HG03135 (cell line): Measurements from ENCODE around the gene OPN5.

Experiments
- ATAC-seq: cut with Tn5 transposase; IDR thresholded peaks from one replicate; pipeline ENCODE4 v1.9.1; 2021; ENCODE audit warnings: mild to moderate bottlenecking, moderate library complexity; ENCODE audit not compliant: unreplicated experiment

Gene OPN5

GRCh38 chr6:47787620-47788497 is 6.0 kb downstream of the OPN5 start:
- peak; percentile 84 for ATAC-seq

- no peak for ATAC-seq
Measured at GRCh38 chr6:47788498-47788884, 6.7 kb downstream of the OPN5 start.

- ATAC-seq = no peak
Measured at GRCh38 chr6:47789553-47789952, 7.7 kb downstream of the OPN5 start.

GRCh38 chr6:47792216-47792733 is 10.4 kb downstream of the OPN5 start:
- no peak for ATAC-seq

GRCh38 chr6:47794577-47795135 is 12.8 kb downstream of the OPN5 start:
- ATAC-seq = no peak

GRCh38 chr6:47801984-47802383 is 20.2 kb downstream of the OPN5 start:
- ATAC-seq = no peak

GRCh38 chr6:47804821-47805220 is 23.0 kb downstream of the OPN5 start:
- no peak for ATAC-seq

- no peak for ATAC-seq
Measured at GRCh38 chr6:47809873-47810272, 28.0 kb downstream of the OPN5 start.

- ATAC-seq = no peak
Measured at GRCh38 chr6:47810885-47811284, 29.1 kb downstream of the OPN5 start.

- ATAC-seq = no peak
Measured at GRCh38 chr6:47811443-47811842, 29.6 kb downstream of the OPN5 start.

GRCh38 chr6:47817749-47818148 is 35.9 kb downstream of the OPN5 start:
- ATAC-seq = no peak

- ATAC-seq = no peak
Measured at GRCh38 chr6:47819461-47819860, 37.6 kb downstream of the OPN5 start.

- no peak for ATAC-seq
Measured at GRCh38 chr6:47822856-47823554, 41.2 kb downstream of the OPN5 start.

- ATAC-seq = no peak
Measured at GRCh38 chr6:47832386-47833100, 50.7 kb downstream of the OPN5 start.

- no peak for ATAC-seq
Measured at GRCh38 chr6:47834196-47834595, 52.4 kb downstream of the OPN5 start.

GRCh38 chr6:47836046-47836445 is 54.2 kb downstream of the OPN5 start:
- no peak for ATAC-seq

- no peak for ATAC-seq
Measured at GRCh38 chr6:47836639-47837038, 54.8 kb downstream of the OPN5 start.

GRCh38 chr6:47839645-47840044 is 57.8 kb downstream of the OPN5 start:
- no peak for ATAC-seq

GRCh38 chr6:47844881-47845280 is 63.0 kb downstream of the OPN5 start:
- no peak for ATAC-seq

GRCh38 chr6:47846752-47847151 is 64.9 kb downstream of the OPN5 start:
- no peak for ATAC-seq

GRCh38 chr6:47851091-47851490 is 69.3 kb downstream of the OPN5 start:
- no peak for ATAC-seq
